Parathyroid adenoma (tissue), 2 donors: ENCODE results near the gene IRGQ.

Experiments used
- H2AFZ ChIP-seq: fragments of 300-600 bp; sonication (generic); one replicate; pipeline ENCODE4 v1.7.0; 2017; ENCODE audit warnings: antibody characterized with exemption, mild to moderate bottlenecking
- H3K27ac ChIP-seq: fragments of 300-600 bp; sonication (generic); one replicate; pipeline ENCODE4 v1.7.0; 2017
- H3K27me3 ChIP-seq: fragments of 300-600 bp; sonication (generic); one replicate; pipeline ENCODE4 v1.7.0; 2017; ENCODE audit warnings: low read length; ENCODE audit not compliant: control insufficient read depth, insufficient read depth
- H3K36me3 ChIP-seq: fragments of 300-600 bp; sonication (generic); one replicate; pipeline ENCODE4 v1.7.0; 2017; ENCODE audit warnings: low read length; ENCODE audit not compliant: control insufficient read depth, insufficient read depth
- H3K4me1 ChIP-seq: fragments of 300-600 bp; sonication (generic); one replicate; pipeline ENCODE4 v1.7.0; 2017; ENCODE audit warnings: control low read depth
- H3K4me2 ChIP-seq: fragments of 300-600 bp; sonication (generic); one replicate; pipeline ENCODE4 v1.7.0; 2017; ENCODE audit warnings: low read length
- H3K4me3 ChIP-seq: fragments of 300-600 bp; sonication (generic); one replicate; pipeline ENCODE4 v1.7.0; 2017; ENCODE audit warnings: low read depth, low read length
- H3K79me2 ChIP-seq: fragments of 300-600 bp; sonication (generic); one replicate; pipeline ENCODE4 v1.7.0; 2017; ENCODE audit warnings: control low read depth
- H3K9ac ChIP-seq: fragments of 300-600 bp; sonication (generic); one replicate; pipeline ENCODE4 v1.7.0; 2017; ENCODE audit warnings: mild to moderate bottlenecking
- H3K9me3 ChIP-seq: fragments of 300-600 bp; sonication (generic); one replicate; pipeline ENCODE4 v1.7.0; 2017; ENCODE audit warnings: low read length; ENCODE audit not compliant: control insufficient read depth
- TF ChIP-seq, protein P1 (sequence below): fragments of 300-600 bp; sonication (generic); IDR thresholded peaks from one replicate; pipeline ENCODE4 v1.7.0; 2017; ENCODE audit warnings: antibody characterized with exemption, mild to moderate bottlenecking
- donor health status: primary hyperparathyroidism.

Gene IRGQ

DNA sequence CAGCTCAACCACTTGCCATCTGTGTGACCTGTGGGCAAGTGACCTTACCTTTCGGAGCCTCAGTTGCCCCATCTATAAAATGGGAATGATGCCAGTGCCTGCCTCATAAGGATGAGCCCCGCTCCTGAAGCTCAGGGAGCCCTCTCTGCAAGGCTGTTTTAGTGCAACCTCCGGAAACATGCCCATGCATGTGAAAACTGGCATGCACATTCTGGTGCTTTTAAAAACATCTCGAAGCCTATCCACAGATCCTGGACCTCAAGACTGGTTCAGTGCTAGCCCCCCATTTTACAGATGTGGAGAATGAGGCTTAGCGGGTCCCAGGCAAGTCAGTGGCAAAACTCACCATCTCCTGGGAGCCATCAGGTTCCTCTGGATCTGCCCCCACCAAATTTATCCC lies 38.1 kb upstream of the IRGQ start:
- Histone ChIP-seq H3K9me3 (no peaks in the 10 kb centered on the region), H2AFZ (no peak overlapping the region), H3K4me2 (peak overlapping the region; percentile 24), H3K79me2 (peaks cover 24% of the 10 kb centered on the region), H3K27ac (peak overlapping the region; percentile 94), H3K9ac (no peak overlapping the region), H3K4me3 (peak overlapping the region; percentile 62), H3K27me3 (no peaks in the 10 kb centered on the region), H3K4me1 (peaks cover 13% of the 10 kb centered on the region), H3K36me3 (no peaks in the 10 kb centered on the region)
- TF ChIP-seq, protein P1, sequence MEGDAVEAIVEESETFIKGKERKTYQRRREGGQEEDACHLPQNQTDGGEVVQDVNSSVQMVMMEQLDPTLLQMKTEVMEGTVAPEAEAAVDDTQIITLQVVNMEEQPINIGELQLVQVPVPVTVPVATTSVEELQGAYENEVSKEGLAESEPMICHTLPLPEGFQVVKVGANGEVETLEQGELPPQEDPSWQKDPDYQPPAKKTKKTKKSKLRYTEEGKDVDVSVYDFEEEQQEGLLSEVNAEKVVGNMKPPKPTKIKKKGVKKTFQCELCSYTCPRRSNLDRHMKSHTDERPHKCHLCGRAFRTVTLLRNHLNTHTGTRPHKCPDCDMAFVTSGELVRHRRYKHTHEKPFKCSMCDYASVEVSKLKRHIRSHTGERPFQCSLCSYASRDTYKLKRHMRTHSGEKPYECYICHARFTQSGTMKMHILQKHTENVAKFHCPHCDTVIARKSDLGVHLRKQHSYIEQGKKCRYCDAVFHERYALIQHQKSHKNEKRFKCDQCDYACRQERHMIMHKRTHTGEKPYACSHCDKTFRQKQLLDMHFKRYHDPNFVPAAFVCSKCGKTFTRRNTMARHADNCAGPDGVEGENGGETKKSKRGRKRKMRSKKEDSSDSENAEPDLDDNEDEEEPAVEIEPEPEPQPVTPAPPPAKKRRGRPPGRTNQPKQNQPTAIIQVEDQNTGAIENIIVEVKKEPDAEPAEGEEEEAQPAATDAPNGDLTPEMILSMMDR: no peak

DNA sequence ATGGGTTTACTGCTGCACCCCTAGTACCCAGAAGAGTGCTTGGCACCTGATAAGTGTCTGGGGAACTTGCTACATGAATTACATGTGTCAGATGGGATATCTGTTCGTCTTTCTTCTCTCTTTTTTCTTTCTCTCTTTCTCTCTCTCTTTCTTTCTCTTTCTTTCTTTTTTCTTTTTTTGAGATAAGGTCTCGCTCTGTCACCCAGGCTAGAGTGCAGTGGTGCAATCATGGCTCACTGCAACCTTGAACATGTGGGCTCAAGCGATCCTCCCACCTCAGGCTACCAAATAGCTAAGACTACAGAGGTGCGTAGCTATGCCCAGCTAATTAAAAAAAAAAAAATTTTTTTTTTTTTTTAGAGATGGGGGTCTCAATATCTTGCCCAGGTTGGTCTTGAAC lies 37.6 kb upstream of the IRGQ start:
- no peak overlapping the region for H2AFZ ChIP-seq
- no peak overlapping the region for H3K9ac ChIP-seq
- H3K27me3 ChIP-seq: no peaks in the 10 kb centered on the region
- H3K9me3 ChIP-seq: no peaks in the 10 kb centered on the region
- H3K4me1 ChIP-seq: peaks cover 13% of the 10 kb centered on the region
- peak overlapping the region; percentile 32 for H3K27ac ChIP-seq
- H3K79me2 ChIP-seq: peaks cover 26% of the 10 kb centered on the region
- TF ChIP-seq, protein P1: no peak
- H3K4me3 ChIP-seq: no peak overlapping the region
- H3K36me3 ChIP-seq: no peaks in the 10 kb centered on the region
- no peak overlapping the region for H3K4me2 ChIP-seq

DNA sequence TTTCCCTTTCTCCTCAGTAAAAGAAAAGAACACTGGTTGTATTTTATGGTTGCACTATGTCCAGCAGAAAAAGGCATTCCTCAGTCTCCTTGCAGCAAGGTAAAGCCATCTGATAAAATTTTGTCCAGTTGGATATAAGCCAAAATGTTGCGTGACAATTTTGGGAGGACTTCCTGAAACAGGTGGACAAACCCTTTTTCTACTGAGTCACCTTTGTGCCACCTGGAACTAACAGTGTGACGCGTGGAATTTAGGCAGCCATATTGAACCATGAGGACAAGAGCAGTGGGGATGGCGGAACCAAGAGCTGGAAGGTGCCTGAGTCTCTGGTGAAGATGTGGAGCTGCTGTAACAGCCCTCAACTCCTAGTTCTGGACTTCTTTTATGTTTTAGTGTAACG lies 35.6 kb upstream of the IRGQ start:
- no peak overlapping the region for H3K4me2 ChIP-seq
- TF ChIP-seq, protein P1: no peak
- H3K27me3 ChIP-seq: no peaks in the 10 kb centered on the region
- H3K27ac ChIP-seq: no peak overlapping the region
- no peak overlapping the region for H3K4me3 ChIP-seq
- no peaks in the 10 kb centered on the region for H3K9me3 ChIP-seq
- no peaks in the 10 kb centered on the region for H3K36me3 ChIP-seq
- peaks cover 30% of the 10 kb centered on the region for H3K79me2 ChIP-seq
- H3K9ac ChIP-seq: no peak overlapping the region
- H3K4me1 ChIP-seq: peaks cover 13% of the 10 kb centered on the region
- H2AFZ ChIP-seq: no peak overlapping the region

DNA sequence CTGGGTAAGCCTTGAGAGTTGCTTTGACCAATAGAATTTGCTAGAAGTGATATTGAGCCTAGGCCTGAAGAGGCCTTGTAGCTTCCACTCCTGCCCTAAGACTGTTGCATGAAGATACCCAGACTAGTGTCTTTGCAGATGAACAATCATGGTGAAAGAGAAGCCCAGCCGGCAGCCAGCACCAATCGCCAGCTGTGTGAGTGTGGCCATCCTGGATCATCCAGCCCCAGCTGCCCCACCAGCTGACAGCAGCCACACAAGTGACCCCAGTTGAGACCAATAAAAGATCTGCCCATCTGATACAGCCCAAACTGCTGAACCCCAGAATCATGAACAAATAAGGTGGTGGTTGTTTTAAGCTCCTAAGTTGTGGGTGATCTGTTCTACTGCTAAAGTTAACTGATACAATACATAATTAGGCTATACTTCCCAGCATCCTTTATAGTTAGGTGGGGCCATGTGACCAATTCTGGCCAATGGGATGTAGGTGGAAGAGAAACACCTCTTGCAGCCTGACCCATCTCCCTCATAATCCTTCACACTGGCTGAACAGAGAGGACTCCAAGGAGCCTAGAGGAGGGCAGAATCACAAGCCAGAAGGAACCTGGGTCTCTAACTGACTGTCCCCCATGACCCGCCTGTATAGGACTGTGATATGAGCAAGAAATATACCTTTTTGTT lies 32.9 kb upstream of the IRGQ start:
- Histone ChIP-seq H3K4me3 (no peak overlapping the region), H3K27ac (no peak overlapping the region), H3K27me3 (no peaks in the 10 kb centered on the region), H2AFZ (no peak overlapping the region), H3K36me3 (no peaks in the 10 kb centered on the region), H3K9ac (no peak overlapping the region), H3K9me3 (no peaks in the 10 kb centered on the region), H3K79me2 (peaks cover 25% of the 10 kb centered on the region), H3K4me1 (peaks cover 6% of the 10 kb centered on the region), H3K4me2 (no peak overlapping the region)
- TF ChIP-seq, protein P1: no peak

DNA sequence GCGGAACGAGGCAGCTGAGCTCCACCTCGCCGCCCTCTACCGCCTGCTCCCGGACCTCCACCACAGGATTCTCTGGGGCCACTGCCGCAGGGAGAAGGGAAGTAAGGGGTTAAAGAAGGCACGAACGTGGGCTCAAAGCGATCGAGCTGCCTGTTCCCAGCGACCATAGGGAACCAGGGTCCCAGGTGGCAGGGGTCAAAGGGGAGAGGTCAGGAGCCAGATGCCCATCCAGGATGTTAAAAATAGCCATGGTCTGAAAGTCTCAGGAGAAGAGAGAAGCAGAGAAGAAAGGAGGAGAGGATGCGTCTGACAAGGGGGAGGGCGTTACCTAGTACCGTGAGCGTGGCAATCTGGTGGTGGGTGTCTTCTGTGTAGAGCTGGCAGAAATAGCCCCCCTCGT lies 30.9 kb upstream of the IRGQ start:
- Histone ChIP-seq H3K36me3 (no peaks in the 10 kb centered on the region), H3K27ac (no peak overlapping the region), H3K27me3 (no peaks in the 10 kb centered on the region), H3K9me3 (no peaks in the 10 kb centered on the region), H3K4me3 (no peak overlapping the region), H3K4me2 (no peak overlapping the region), H2AFZ (no peak overlapping the region), H3K4me1 (no peaks in the 10 kb centered on the region), H3K9ac (no peak overlapping the region), H3K79me2 (peaks cover 19% of the 10 kb centered on the region)
- TF ChIP-seq, protein P1: no peak
